ENCODE results near the gene GBE1.
"Not testable (repeated sequence)": the region's sequence is repeated elsewhere in the genome, so short reads cannot be mapped to it uniquely, and the experiment has no call there.

- not testable (repeated sequence) for TF ChIP-seq POLR2AphosphoS5 (IDR thresholded peaks at IDR 0.05; ENCODE audit: low read depth, low read length); TAF1 (IDR thresholded peaks at IDR 0.05; ENCODE audit: low read depth, low read length); POLR2A (IDR thresholded peaks at IDR 0.05; ENCODE audit: low read depth, low read length); SPI1 (IDR thresholded peaks at IDR 0.05; ENCODE audit: low read depth, low read length); PAX5 (IDR thresholded peaks at IDR 0.05; ENCODE audit: insufficient read depth, low read length, severe bottlenecking)
These were observed 2.7 kb downstream of the GBE1 start for GRCh38 chr3:81758771-81759170.

Measured in GM12891 (cell line).